DMS 273 (cell line): ENCODE results near the gene PITX3.
"Not testable (repeated sequence)": the region's sequence is repeated elsewhere in the genome, so short reads cannot be mapped to it uniquely, and the experiment has no call there.

Experiments
- DNase-seq: peaks from one replicate; lab custom pipeline; 2025; ENCODE audit not compliant: unreplicated experiment; lab: John Stamatoyannopoulos, UW

The PITX3 gene

GRCh38 chr10:102229810-102230263 is 11.5 kb downstream of the PITX3 start:
- DNase-seq: peak; percentile 89

GRCh38 chr10:102227050-102227449 is 14.3 kb downstream of the PITX3 start:
- DNase-seq: no peak

GRCh38 chr10:102226542-102226870 is 14.8 kb downstream of the PITX3 start:
- DNase-seq: no peak

DNA sequence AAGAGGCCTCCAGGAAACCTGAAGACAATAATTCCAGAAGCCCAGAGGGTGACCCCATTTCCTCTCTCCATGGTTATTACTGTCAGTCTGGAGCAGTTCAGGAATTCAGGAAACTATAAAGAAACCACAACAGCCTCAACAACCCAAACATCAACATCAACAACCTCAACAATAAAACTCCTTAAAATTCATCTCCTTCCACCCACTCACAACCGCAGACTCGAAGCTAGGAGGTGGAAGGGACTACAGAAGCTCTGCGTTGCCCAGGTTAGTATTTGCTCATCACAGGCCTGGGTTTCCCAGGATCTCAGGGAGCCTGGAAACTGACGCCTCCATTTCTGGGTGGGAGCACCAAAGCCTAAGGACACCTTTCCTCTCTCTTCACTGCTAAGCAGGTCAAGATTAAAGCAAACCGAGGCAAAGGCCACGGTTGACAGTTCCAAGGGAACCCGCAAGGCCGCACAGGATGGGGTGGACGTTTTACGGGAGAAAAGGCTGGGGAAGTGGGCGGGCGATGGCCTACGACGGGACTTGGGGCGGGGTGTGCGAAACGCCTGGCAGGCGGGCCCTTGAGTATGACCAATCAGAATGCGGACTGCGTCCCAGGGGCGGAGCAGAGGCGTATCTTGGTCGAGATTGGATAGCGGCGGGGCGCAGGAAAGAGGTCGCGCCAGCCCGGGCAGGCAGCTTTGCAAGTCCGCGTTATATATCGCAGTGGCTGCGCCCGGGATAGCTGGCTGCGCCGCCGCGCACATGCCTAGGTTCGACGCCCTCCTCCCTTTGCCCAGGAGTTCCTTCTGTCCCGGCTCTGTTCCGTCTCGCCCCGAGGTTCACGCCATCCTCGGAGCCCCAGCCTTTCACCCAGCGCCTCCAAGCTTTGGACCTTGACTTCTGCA is 15.4 kb downstream of the PITX3 start, which contains the start of gene ELOVL3:
Gene ELOVL3 (plus strand): TSS at position 654 of the 896 bp plus-strand sequence. CDS start 250 bp downstream, outside the sequence.
- no peak for DNase-seq

DNA sequence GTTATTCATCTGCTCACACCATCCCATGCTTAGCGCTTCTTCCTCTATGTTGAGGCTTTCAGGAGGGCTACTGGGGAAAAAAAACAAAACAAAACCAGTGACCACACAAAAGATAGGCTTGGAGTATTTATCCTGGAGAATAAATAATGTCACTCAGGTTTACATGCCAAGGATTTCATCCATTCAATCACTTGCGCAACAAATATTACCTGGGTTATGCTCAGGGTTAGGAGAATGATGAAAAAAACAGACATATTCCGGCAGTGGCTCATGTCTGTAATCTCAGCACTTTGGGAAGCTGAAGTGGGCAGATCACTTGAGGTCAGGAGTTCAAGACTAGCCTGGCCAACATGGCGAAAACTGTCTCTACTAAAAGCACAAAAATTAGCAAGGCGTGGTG is 18.5 kb downstream of the PITX3 start:
- DNase-seq: no peak

DNA sequence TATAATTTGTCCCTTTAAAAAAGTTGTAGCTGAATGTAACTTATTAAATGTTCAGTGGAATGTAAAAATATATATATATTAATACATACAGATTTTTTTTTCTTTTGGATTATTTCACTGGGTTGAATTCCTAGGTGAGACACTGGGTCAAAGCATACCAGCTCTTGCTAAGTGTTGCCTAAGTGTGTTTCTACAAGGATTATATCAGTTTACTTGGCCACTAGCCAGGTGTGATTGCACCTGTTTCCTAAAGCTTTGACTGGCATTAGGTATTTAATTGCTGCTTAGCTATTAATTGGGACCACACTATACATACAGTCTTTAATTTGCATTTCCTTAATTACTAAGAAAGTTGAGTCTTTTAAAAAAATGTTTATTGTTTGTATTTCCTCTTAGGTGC is 20.7 kb downstream of the PITX3 start:
- peak; percentile 16 for DNase-seq

- no peak for DNase-seq
Observed at GRCh38 chr10:102219370-102219769, 21.9 kb downstream of the PITX3 start.

DNA sequence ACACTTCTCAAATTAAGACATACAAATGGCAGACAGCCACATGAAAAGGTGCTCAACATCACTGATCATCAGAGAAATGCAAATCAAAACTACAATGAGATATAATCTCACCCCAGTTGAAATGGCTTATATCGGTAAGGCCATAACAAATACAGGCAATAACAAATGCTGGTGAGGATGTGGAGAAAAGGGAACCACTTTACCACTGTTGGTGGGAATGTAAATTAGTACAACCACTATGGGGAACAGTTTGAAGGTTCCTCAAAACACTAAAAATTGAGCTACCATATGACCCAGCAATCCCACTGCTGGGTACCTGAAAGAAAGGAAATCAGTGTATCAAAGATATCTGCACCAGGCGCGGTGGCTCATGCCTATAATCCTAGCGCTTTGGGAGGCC is 27.7 kb downstream of the PITX3 start:
- not testable (repeated sequence) for DNase-seq

DNA sequence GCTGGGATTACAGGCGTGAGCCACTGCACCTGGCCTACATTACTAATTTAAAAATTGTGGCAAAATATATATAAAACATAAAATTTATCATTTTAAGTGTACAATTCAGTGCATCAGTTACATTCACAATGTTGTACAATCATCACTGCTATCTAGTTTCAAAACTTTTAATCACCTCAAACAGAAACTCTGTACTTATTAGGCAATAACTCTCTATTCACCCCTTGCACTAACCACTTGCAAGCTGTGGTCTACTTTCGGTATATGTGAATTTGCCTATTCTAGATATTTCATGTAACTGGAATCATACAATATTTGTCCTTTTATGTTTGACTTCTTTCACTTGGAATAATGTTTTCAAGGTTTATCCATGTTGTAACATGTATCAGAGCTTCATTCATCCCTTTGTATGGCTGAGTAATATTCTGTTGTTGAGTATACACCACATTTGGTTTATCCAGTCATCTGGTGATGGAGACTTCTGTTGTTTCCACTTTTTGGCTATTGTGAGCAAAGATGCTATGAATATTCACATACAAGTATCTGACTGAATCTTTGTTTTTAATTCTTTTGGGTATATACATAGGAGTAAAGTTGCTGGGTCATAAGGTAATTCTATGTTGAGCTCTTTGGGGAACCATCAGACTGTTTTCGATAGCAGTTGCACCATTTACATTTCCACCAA is 29.6 kb downstream of the PITX3 start:
- no peak for DNase-seq

DNA sequence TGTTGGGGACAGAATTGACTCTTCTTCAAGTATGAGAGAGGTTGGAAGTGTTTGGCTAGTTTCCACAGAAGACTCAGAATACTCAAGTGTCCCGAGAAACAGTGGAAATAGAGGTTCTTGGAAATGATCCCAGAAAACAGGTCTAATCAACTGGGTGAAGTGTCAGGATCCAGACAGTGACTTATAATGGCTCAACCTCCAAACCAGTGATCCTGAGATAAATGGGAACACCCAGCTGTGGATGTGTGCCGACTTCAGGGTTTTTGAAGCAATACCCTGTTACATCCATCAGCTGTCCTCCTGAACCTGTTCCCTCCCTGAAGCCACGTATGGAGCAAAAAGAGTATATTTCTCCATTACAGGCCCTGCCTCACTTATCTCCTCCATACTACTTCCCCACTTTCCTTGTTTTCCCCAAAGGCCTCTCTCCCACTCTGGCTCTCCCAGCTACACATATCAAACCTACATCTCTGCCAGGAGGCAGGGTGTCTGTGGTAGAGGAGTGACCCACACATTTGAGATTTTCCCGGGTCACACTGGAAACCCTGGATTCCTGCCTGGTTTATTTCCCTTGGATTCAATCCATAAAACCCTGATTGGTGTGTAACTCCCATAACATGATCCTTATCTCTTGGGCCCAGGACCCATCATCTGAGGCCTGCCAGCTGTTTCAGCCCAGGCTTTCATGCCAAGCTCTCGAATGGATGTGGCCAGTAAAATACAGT is 32.8 kb downstream of the PITX3 start:
- peak; percentile 59 for DNase-seq

DNA sequence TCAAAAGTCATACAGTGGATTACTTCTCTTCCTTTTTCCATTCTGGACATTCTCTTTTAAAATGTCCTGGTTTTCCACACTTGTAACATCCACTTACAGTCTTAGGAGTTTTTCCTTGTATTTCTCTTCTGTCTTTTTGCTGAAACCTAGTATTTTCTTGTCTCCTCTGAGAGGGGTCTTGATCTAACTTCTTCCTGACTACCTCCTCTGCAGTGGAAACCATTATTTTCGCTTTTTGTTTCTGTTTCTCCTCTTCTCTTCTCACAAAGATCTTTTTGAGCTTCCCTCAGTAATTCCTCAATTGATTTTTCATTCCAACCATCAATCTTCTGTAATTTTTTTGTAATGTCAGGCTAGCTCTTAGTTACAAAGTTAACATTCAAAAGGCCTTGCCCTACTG is 38.9 kb downstream of the PITX3 start:
- no peak for DNase-seq

GRCh38 chr10:102200751-102201640 is 40.3 kb downstream of the PITX3 start:
- no peak for DNase-seq

DNA sequence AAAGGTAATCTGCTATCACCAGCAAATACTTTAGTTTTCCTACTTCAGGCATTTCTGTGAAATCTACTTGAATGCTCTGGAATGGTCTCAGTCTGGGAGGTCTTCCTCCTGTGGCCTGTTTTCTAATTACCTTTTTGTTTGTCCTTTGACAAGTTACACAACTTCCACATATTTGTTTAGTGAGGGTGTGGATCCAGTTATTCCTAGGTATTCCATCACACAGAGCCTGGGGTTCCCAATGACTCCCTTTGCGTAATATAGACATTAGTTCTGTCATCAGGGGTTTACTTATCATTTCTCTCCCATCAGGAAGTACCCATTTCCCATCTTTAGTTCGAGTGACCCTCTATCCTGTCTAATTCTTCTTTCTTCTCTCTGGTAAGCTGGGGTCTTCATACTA is 43.3 kb downstream of the PITX3 start:
- no peak for DNase-seq

- DNase-seq: no peak
Observed at GRCh38 chr10:102196893-102197292, 44.4 kb downstream of the PITX3 start.

DNA sequence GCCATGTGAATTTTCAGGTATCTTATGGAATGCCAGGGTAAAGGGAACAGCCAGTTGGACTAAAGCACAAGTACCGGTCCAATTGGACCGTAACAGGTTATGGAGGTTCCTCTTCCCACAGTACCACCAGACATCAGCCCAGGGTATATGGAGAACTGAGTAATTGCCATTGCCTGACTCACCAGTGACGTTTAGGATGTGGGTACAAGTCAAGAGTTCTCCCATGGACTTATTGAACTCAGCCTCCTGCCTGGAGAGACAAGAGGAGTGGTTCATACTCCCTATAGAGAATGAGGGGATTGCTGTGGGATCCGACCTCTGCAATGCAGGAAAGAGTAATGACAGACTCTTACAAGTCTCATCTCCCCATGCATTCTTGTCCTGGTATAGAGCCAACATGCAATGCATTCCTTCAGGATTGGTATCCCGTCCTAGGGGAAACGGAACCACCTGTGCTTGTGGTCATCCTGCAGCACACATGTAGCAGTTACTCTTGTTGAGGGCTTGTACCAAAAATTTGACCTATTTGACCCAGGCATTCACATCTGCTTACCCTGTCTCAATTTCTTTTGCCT is 45.9 kb downstream of the PITX3 start:
- DNase-seq: no peak

DNA sequence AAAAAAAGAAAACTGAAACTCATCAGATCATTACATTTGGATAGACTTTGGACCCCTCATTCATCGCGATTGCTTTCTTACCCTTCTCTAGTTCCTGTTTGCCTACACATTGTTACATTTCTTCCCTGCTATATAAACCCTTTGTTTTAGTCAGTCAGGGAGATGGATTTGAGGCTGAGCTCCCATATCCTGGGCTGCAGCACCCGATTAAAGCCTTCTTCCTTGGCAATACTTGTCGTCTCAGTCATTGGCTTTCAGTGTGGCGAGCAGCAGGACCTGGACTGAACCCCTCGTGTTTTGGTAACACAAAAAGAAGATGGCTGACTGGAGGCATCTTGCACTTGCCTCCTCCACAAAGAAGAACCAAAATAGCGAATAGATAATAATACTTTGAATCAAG is 49.4 kb downstream of the PITX3 start:
- DNase-seq: no peak

DNA sequence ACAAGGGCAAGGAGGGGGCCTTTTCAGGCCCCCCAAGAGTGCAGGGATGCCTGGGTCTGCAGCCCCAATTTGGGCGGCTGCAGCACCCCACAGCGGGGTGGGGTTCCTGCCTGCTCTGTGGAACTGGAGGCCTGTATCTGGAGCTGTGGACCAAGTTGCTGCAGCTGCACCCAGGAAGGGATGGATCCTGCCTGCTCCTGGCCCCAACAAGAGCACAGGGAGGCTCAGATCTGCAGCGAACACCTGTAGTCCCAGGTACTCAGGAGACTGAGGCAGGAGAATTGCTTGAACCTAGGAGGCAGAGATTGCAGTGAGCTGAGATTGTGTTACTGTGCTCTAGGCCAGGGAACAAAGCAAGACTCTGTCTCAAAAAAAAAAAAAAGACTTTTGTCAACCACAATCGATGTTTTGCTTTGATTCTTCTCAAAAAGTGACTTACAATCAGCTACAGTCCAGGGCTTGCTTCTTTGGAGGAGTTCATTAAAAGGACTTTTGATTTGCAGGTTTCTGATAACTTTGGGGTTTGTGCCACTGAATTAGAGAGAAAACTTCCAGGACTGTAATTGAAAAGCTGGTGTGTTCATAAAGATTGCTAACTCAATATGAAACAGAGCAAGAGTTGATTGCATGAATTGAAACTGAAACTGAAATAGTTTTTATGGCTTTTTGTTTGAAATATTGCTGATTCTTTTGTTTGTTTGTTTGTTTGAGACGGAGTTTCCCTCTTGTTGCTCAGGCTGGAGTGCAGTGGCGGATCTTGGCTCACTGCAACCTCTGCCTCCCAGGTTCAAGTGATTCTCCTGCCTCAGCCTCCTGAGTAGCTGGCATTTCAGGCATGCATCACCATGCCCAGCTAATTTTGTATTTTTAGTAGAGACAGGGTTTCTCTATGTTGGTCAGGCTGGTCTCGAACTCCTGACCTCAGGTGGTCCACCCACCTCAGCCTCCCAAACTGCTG is 52.1 kb downstream of the PITX3 start:
- not testable (repeated sequence) for DNase-seq

DNA sequence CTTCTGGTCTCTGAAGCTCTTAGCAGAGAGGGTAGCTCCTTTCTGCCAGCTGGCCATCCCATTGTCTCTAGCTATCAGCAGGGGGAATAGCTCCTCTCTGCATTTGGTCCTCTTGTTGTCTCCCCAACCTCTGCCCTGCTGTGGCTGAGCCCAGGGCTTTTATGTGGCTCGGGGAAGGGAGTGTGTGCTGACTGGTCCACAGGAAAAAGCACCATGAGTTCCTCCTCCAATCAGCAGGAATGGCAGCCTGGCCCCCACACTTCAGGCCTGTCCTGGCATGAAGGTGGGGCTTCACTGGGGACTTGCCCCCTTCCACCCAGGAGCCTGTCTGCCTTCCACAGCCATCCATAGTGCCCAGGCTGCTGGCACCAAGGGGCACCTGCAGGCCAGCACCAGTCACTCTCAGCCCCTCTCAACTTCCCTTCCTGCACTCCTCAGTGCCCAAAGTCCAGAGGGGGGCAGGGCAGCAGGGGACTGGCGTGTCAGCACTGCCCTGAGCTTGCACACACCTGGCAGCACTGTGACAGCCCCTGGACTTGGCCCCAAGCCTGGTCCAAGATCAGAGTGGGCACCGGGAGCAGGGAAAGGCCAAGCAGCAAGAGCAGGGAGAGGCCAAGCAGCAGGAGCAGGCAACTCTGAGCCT is 52.9 kb downstream of the PITX3 start:
- DNase-seq: no peak
